Activated CD4-positive, alpha-beta T cell treated with anti-CD3 and anti-CD28 coated beads, Interleukin-2, amount 50 U/mL, for 16 hours (primary cell): ENCODE data around the gene B3GAT3.
"Not testable (repeated sequence)": the region's sequence is repeated elsewhere in the genome, so short reads cannot be mapped to it uniquely, and the experiment has no call there.

Experiments
- DNase-seq: peaks from one replicate; pipeline ENCODE4 v3.0.0-alpha.2; 2020

The B3GAT3 gene

GRCh38 chr11:62575156-62575555 lies 46.6 kb downstream of the B3GAT3 start:
- no peak for DNase-seq

DNA sequence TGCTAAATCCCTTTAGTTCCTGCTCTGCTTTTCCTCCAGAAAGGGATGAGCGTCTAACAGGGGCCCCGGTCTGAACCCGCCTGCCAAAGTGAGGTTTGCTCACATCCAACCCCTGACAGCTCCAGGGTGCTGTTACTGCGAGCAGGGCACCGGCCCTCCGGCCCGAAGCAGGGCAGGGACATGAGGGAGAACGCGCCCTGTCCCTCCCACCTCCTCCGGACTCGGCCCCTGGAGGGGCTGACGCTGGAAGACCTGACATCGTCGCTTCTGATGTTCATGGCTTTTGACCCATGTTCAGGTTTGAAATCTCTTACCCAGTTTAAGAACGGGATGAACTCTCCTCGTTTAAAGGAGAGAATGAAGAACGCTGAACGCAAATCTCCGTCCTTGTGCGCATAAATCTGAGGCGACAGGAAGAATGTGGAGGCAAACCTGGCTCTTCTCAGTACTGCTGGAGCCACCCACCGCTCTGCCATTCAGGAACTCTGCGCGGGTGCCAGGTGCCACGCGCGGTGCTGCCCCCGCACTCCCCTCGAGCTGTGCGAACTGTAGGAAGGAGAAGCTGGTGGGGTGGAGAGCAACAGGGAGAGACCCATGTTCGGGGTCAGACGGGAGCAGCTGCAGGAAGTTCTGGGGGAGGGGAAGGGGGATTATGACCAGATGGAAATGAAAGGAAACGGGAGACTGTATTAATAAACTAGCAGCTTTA lies 47.3 kb downstream of the B3GAT3 start:
- DNase-seq: no peak

GRCh38 chr11:62573592-62574362 lies 48.0 kb downstream of the B3GAT3 start, which contains the start of gene EEF1G:
TSS of gene EEF1G (minus strand) at chr11:62573891. CDS start at chr11:62573842, 49 bp downstream.
- DNase-seq: peak; percentile 100

DNA sequence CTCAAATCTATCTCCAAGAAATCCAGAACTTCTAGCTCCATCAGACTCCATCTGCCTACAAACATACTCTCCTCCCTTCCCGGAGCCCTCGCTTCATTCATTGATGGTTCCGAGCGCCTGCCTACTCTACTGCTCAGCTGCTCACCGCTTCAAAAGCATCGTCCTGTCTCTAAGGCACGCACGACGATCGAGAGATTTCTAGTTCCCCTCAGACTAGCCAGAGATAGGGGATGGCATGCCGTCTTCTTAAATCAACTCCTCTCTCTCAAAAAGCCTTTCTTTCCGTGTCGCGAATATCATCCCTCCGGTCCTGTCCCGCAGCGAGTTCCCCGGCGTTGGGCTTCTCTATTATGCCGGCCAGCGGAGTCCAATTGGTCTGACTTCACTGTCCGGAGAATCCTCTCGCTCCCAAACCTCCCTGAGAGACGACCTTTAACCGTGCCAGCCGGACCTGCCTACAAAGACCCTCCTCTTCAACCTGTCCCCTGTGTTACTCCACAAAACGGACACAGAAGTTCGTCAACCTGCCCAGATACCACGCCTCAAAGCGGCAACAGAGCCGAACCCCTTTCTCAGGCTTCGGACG lies 48.7 kb downstream of the B3GAT3 start:
- DNase-seq: peak; percentile 32

- no peak for DNase-seq
These were observed 49.4 kb downstream of the B3GAT3 start for GRCh38 chr11:62572431-62572830.

GRCh38 chr11:62571493-62571892 lies 50.3 kb downstream of the B3GAT3 start:
- DNase-seq: not testable (repeated sequence)

GRCh38 chr11:62570903-62571302 lies 50.9 kb downstream of the B3GAT3 start:
- DNase-seq: not testable (repeated sequence)

DNA sequence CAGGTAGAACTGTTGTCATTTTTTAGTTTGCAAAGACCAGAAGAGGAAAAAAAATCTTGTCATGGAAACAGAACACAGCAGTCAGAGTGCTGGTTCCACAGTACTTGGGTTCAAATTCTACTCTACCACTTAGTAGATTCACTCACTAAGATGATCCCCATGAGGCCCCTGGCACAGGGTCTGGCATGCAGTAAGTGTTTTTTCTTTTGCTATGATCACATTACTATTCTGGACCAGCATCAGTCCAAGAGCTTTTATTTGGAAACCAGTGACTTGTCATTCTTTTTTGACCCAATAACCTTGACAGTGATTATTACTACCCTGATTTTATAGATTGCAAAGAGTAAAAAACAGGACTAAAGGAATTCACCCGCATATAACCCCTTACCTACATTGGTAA lies 52.2 kb downstream of the B3GAT3 start:
- no peak for DNase-seq

DNA sequence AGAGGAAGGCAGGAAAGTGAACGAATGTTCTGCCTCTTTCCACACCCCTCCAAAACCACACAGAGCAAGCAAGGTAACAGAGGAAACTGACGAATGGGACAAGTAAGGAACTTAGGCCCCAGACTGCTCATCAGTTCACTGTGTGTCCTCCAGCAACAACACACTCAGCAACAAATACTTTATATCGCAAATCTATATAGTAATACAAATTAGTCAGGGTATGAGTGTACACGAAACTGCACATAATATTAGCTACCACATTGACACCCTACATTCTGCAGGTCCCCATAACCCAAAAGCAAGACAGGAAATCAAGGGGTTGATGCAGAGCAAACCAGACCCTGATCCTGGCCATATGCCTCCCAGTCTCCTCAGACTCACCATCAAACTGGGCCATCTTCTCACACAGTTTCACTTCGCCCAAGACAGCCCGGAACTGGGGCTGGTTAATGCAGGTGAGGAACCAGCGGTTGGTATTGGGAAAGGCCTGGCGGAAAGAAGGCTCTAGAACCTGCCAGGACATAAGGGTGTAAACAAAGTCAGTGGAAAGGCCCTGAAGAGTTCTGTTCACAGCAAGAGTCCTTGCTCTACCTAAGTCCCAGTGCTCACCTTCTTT lies 54.7 kb downstream of the B3GAT3 start:
- no peak for DNase-seq

DNA sequence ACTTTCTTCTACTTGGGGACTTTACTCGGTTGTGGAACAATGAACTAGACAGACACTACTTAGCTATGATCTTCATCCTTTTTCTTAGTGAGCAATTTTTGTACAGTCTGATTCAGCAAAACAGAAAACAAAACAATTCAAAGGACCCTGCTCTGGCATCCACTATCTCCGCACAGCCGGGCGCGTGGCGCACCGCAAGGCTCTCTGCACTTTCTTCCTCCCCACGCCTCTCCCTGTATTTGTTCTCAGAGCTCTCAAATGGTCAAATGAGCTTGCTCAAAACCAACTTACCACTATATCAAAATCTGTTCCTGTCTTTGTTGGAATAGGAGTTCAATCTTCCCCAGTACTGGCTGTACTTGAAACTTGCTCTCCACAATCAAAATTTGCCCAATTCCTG lies 55.5 kb downstream of the B3GAT3 start:
- no peak for DNase-seq
